NCI-H1694 treated with DMSO at 0.1 percent for 48 hours (cell line): ENCODE results near the gene MRPL36.

Source experiments
- DNase-seq: peaks from one replicate; lab custom pipeline; 2025; lab: John Stamatoyannopoulos, UW

Gene MRPL36

GRCh38 chr5:1764606-1764960 is 35.1 kb downstream of the MRPL36 start:
- DNase-seq, result no peak

- DNase-seq, result no peak
These were observed 35.6 kb downstream of the MRPL36 start for GRCh38 chr5:1763960-1764605.

GRCh38 chr5:1763548-1763911 is 36.1 kb downstream of the MRPL36 start:
- no peak for DNase-seq

GRCh38 chr5:1762883-1763547 is 36.6 kb downstream of the MRPL36 start:
- no peak for DNase-seq

- DNase-seq, result no peak
These were observed 37.3 kb downstream of the MRPL36 start for GRCh38 chr5:1762121-1762882.

- DNase-seq, result no peak
These were observed 38.2 kb downstream of the MRPL36 start for GRCh38 chr5:1761453-1761755.

- DNase-seq, result no peak
These were observed 38.8 kb downstream of the MRPL36 start for GRCh38 chr5:1760656-1761452.

- no peak for DNase-seq
These were observed 39.4 kb downstream of the MRPL36 start for GRCh38 chr5:1760231-1760630.

- DNase-seq, result no peak
These were observed 40.2 kb downstream of the MRPL36 start for GRCh38 chr5:1759378-1759970.

- no peak for DNase-seq
These were observed 41.1 kb downstream of the MRPL36 start for GRCh38 chr5:1758574-1758973.

- no peak for DNase-seq
These were observed 42.1 kb downstream of the MRPL36 start for GRCh38 chr5:1757511-1757910.

- no peak for DNase-seq
These were observed 43.2 kb downstream of the MRPL36 start for GRCh38 chr5:1756481-1756880.

GRCh38 chr5:1755321-1755949 is 44.2 kb downstream of the MRPL36 start:
- no peak for DNase-seq

- no peak for DNase-seq
These were observed 45.0 kb downstream of the MRPL36 start for GRCh38 chr5:1754531-1755220.

- DNase-seq, result no peak
These were observed 46.1 kb downstream of the MRPL36 start for GRCh38 chr5:1753490-1753889.

- no peak for DNase-seq
These were observed 46.8 kb downstream of the MRPL36 start for GRCh38 chr5:1752881-1753280.

GRCh38 chr5:1751864-1752822 is 47.5 kb downstream of the MRPL36 start:
- DNase-seq, result no peak

GRCh38 chr5:1751026-1751863 is 48.4 kb downstream of the MRPL36 start:
- no peak for DNase-seq

GRCh38 chr5:1750469-1750868 is 49.2 kb downstream of the MRPL36 start:
- DNase-seq, result no peak
